Subcutaneous adipose tissue (tissue), 4 donors: ENCODE results near the gene VPS39. TPM values are rescaled to one million over a fixed set of nuclear protein-coding genes. Genes with fewer than 3 reads are reported as not detected.

Experiments used
- CTCF ChIP-seq: fragments of 450-650 bp; IDR thresholded peaks from one replicate; pipeline ENCODE4 v1.5.1; 2016; ENCODE audit warnings: low read depth, mild to moderate bottlenecking, control low read depth, antibody characterized with exemption, moderate library complexity
- total RNA-seq, 4 donors: library from RNA; depleted of rRNA; stranded (reverse); fragments of >200 nt; gene quantifications; one replicate each; pipeline ENCODE4 v1.1.0, GENCODE V29; 2016

VPS39 gene
- total RNA-seq, 4 donors from 2014 or later = 91.3 to 168 (median 147) TPM

- TF ChIP-seq CTCF = no peak
These were observed 49.2 kb downstream of the VPS39 start for GRCh38 chr15:42158941-42159340.

- no peak for TF ChIP-seq CTCF
These were observed 49.9 kb downstream of the VPS39 start for GRCh38 chr15:42157981-42158765.

GRCh38 chr15:42157381-42157780 lies 50.7 kb downstream of the VPS39 start:
- TF ChIP-seq CTCF = no peak

GRCh38 chr15:42156243-42156922 lies 51.7 kb downstream of the VPS39 start, which contains the start of gene PLA2G4F:
PLA2G4F (minus strand) TSS chr15:42156636; CDS start chr15:42156549, 87 bp downstream.
- TF ChIP-seq CTCF = no peak

GRCh38 chr15:42155546-42156242 lies 52.4 kb downstream of the VPS39 start:
- no peak for TF ChIP-seq CTCF

- TF ChIP-seq CTCF = no peak
These were observed 53.1 kb downstream of the VPS39 start for GRCh38 chr15:42154956-42155355.
